Stimulated activated CD4-positive, alpha-beta T cell treated with anti-CD3 and anti-CD28 coated beads, Interleukin-1b, Interleukin-23, amount 100 ng/mL, for 48 hours (primary cell): ENCODE results near the gene TAF3.

Experiments
- DNase-seq: peaks from one replicate; pipeline ENCODE4 v3.0.0-alpha.2; 2020

TAF3 gene

GRCh38 chr10:7942316-7942715 lies 124.0 kb downstream of the TAF3 start:
- no peak for DNase-seq

DNA sequence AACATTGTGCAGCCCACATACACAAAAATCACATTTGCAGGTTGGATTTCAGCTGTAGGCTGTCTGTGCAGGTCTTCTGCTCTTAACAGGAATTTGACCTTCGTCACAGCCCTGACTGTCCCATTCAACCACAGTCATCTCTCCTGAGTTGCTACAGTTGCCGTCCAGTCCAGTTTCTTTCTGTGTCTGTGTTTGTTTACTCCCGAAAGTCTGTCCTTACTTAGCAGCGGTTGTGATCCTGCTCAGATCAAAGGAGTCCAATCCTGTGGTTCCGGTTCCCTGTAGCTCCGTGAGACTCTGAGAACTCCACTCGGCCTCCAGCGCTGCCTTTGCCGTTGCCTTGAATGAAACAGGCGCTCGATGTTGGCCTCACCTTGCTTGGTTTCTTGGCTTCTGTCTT lies 124.6 kb downstream of the TAF3 start:
- DNase-seq, result no peak

GRCh38 chr10:7944215-7944480 lies 125.8 kb downstream of the TAF3 start:
- DNase-seq, result no peak

DNA sequence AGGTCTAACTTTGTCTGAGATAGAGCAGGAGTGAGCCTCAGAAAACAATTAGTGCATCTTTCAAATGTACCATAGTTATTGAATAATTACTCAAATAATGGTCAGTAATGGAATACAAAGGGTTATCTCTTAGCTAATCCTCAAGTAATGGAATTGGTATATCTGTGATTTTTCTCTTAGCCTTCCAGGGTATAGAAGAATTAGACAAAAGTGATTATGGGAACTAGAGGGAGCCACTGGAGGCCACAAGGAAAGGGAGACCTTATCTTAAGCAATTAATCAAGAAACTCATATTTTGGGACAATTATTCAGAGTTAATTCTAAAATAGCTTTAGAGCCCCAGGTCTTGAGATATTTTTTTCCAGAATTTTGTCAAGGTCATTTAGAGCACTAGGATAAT lies 126.2 kb downstream of the TAF3 start:
- DNase-seq, result no peak

- no peak for DNase-seq
These were observed 126.7 kb downstream of the TAF3 start for GRCh38 chr10:7945034-7945433.

GRCh38 chr10:7945469-7946187 lies 127.3 kb downstream of the TAF3 start:
- DNase-seq, result no peak

DNA sequence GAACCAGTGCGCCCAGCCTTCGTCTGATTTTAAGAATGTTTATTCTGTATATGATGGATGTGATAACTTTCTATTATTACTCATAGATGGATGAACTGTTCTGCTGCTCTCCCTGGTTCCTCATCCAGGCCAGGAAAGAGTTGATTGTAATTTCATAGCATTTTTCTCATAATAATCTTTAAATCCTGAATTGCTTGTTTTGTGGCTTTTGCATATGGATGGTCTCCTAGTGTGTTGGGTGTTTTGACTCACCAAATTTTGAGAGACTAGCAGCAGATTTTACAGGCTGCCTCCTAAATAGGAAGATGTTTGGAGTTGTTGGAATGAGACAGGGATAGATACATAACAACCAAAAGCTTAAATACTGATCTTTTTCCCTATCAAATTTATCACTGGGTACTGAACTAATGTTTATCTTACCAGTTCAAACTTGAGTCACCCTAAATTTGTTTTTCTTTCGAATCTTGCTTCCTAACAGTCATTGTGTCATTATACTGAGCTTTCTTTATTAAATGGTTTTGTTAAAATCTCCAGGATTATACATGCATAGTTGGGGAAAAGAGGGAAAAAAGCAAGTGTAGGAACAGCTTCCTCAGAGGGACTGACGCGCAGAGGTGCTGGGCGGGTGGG lies 130.2 kb downstream of the TAF3 start:
- no peak for DNase-seq

GRCh38 chr10:7950981-7951847 lies 132.9 kb downstream of the TAF3 start:
- DNase-seq, result no peak

GRCh38 chr10:7952266-7952665 lies 134.0 kb downstream of the TAF3 start:
- DNase-seq, result no peak

DNA sequence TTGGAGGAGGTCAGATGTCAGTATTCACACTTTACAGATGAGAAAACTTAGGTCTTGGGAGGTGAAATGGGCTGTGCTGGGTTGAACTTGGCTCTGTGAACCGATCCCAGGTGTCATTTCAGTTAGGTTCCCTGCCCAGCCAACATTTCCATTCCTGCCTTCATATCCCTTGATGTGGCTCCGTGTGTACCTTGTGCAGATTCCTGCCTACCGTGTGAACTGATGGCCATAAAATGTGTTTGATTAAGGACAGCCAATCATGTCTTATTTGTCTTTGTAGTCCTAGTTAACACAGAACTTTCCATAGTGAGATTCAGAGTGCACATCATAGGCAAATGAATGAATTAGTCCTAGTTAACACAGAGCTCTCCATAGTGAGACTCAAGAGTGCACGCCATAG lies 135.1 kb downstream of the TAF3 start:
- no peak for DNase-seq

GRCh38 chr10:7955446-7955845 lies 137.1 kb downstream of the TAF3 start:
- DNase-seq, result no peak

DNA sequence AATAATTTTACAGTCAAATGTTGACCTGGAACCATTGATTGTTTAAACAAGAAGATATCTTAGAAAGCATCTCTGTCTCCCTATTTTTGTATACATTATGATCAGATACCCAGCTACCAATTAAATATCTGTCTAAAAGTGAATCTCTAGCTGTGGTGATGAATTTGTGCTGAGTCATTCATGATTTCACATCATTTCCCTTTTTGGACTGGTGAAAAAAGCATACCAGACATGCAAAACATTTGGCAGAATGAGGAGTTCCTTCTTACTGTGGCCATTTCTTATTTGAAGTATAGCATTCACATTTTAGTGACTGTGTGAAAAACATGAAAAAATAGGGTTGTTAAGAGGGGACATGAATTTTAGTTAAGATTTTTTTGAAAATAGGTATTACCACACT lies 138.2 kb downstream of the TAF3 start:
- no peak for DNase-seq

DNA sequence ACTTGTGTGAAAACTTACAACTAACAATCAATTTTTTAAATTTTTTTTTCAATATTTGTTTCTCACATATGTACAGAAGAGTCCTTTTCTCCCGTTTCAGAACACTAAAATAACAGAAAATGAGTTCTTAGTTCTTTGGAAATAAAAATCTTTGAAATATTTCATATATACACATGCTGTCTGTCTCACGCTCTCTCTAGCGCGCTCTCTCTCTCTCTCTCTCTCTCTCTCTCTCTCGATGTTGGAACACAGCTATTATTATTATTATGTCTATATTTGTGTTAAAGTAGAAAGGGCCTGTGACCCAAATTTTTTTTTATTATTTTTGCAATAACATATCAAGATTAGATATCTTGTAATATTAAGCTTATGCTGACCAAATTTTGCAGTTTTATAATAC lies 139.3 kb downstream of the TAF3 start:
- no peak for DNase-seq

DNA sequence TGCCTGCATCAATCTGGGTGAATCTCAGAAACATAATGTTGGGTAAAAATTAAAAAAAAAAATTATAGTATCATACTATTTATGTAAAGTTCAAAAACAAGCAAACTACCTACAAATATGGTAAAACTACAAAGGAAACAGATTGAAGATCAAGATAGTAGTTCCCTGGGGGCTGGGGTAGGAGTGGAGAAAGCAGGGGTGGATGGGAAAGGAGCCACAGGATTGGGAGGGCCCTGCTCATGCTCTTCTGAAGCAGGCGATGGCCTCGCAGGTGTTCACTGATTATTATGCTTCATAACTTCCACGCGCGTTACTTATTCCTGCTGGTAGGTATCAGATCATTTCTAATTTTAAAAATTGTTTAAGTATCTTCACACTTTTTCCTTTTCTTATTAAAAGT lies 140.1 kb downstream of the TAF3 start:
- no peak for DNase-seq

- no peak for DNase-seq
These were observed 141.8 kb downstream of the TAF3 start for GRCh38 chr10:7960108-7960507.

- DNase-seq, result no peak
These were observed 144.3 kb downstream of the TAF3 start for GRCh38 chr10:7962592-7962991.

- no peak for DNase-seq
These were observed 147.2 kb downstream of the TAF3 start for GRCh38 chr10:7965457-7965856.

DNA sequence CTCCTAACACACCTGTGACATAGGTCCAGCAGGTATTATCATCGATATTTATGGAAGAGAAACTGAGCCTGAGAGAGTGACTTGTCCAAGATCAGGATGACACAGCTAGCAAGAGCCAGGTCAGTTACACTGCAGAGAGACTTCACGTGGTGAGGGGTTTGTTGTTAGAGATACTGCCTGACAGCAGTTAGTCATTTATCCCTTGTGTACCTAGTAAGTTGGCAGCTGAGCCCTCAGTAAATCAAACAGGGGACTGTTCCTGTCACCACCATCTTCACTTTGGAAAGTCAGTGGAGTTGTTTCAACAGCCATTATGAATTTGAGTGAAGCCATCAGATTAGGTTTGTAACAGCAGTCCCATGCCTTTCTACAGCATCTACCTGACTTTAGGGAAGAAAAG lies 148.7 kb downstream of the TAF3 start:
- DNase-seq, result no peak

- no peak for DNase-seq
These were observed 150.3 kb downstream of the TAF3 start for GRCh38 chr10:7968510-7969112.

- DNase-seq, result no peak
These were observed 151.3 kb downstream of the TAF3 start for GRCh38 chr10:7969623-7970022.

DNA sequence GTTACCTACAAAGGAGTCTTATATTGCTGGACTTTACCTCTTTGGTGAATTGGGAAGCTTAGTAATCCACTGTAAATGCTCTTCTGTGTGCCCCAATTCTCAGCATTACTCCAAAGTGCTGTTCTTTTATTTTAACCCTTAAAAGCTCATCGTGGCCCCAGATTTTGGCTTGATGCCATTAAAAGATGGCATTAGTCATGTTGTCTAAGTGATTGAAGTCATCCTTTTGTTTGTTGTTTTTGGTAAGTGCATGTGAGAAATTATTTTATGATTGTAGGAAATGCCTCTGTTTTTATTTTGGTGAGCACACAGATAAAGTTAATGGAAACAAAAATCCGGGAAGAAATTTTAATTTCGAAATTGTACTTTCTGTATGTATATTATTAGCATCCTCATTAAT lies 153.6 kb downstream of the TAF3 start:
- no peak for DNase-seq

- no peak for DNase-seq
These were observed 154.1 kb downstream of the TAF3 start for GRCh38 chr10:7972367-7972766.

GRCh38 chr10:7980196-7980595 lies 161.9 kb downstream of the TAF3 start:
- no peak for DNase-seq

DNA sequence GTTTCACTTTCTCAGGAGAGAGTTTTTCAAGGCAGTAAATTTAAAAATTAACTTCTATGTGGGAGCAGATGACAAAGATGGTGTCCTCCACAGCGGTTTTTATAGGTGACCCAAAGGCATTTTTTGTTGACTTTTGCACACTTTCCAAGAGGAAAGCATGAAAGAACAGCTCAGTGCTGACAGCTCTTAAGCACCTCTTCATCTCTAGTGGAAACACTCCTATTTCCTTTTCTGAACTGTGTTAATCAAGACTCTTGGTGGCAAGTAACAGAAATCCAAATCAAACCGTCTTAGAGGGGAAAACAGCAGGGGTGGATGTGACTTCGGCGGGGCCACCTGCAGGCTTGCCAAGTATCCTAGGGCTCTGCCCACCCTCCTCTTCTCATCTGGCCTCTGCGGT lies 164.4 kb downstream of the TAF3 start:
- no peak for DNase-seq
